ENCODE results near the gene LCE1B. TPM values are rescaled to one million over a fixed set of nuclear protein-coding genes. Genes with fewer than 3 reads are reported as not detected.

Gene LCE1B
- total RNA-seq, 2 donors from 2014 or later = not detected

DNA sequence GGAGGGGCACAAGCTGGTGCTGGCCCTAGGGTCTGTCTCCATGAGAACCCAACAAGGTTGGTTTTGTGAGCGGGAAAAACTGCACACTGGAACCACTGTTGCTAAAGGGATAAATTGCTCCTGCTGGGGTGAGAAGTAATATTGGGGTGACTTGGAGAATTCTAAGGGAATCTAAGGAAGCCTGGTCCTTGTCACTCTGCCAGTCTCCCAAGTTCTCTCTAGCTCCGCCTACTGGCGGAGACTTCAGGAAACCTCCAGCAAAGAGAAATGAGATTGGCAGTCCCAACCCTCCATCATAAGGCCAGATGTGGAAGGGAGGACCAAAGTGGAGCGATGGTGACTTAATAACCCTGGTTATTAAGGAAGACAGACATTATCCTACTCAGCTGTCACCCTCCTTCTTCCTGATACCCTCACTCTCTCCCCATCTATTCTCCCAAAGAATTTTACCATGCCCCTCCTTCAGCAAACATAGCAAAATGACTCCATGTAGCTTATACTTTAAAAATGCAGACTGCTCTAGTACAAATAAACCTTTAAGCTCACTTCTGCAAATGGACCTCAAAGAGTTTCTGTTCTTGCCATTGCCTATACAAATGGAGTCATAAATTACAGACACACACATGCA, 34.1 kb upstream of the LCE1B start:
- H3K9me3 ChIP-seq = no peaks in the 10 kb centered on the region
- H3K4me1 ChIP-seq = no peaks in the 10 kb centered on the region
- H3K27me3 ChIP-seq = no peaks in the 10 kb centered on the region
- TF ChIP-seq, protein P1, sequence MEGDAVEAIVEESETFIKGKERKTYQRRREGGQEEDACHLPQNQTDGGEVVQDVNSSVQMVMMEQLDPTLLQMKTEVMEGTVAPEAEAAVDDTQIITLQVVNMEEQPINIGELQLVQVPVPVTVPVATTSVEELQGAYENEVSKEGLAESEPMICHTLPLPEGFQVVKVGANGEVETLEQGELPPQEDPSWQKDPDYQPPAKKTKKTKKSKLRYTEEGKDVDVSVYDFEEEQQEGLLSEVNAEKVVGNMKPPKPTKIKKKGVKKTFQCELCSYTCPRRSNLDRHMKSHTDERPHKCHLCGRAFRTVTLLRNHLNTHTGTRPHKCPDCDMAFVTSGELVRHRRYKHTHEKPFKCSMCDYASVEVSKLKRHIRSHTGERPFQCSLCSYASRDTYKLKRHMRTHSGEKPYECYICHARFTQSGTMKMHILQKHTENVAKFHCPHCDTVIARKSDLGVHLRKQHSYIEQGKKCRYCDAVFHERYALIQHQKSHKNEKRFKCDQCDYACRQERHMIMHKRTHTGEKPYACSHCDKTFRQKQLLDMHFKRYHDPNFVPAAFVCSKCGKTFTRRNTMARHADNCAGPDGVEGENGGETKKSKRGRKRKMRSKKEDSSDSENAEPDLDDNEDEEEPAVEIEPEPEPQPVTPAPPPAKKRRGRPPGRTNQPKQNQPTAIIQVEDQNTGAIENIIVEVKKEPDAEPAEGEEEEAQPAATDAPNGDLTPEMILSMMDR (IDR thresholded peaks at IDR 0.05) = no peak
- H3K27ac ChIP-seq = no peak overlapping the region
- no peak for DNase-seq (ENCODE audit: low spot score)
- H3K36me3 ChIP-seq = no peaks in the 10 kb centered on the region
- no peak overlapping the region for H3K4me3 ChIP-seq

DNA sequence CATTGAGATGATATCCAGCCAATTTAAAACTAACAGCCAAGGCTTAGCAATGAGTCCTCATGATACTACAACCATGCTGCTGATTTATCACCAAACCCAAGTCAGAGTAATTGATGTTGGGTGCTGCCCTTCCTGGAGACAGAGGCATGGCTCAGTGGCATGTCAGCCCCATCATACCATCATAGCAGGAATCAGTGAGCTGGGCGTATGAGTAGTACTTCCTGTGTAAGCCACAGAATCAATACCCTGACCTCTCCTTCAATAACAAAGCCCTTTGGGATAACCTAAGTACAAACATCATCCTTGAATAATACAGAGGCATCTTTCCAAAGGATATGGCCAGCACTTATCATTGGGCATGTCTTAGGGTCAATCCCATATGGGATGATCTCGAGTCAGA, 28.7 kb upstream of the LCE1B start:
- H3K27me3 ChIP-seq = no peaks in the 10 kb centered on the region
- DNase-seq (ENCODE audit: low spot score) = no peak
- no peak overlapping the region for H3K27ac ChIP-seq
- TF ChIP-seq, protein P1 (IDR thresholded peaks at IDR 0.05) = no peak
- no peaks in the 10 kb centered on the region for H3K4me1 ChIP-seq
- H3K4me3 ChIP-seq = no peak overlapping the region
- H3K9me3 ChIP-seq = no peaks in the 10 kb centered on the region
- H3K36me3 ChIP-seq = no peaks in the 10 kb centered on the region

DNA sequence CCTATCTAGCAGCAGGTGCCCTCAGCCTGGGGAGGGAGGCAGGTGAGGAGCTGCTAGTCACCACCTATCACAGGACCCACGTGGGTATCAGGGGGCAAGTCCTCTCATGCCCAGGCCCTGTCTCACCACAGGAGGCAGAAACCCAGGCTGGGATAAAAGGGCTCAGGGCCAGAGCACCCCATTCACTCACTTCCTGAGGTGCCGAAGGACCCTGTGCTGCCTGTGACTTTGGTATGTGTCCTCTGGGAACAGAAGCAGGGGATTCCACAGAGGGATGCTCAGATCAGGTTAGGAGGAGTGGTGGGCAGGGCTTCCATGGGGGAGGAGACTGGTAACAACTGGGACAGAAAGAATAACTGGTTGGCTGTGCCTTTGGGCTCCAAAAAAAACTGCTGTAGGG, 25.7 kb upstream of the LCE1B start, which contains the start of gene LCE1E:
TSS of gene LCE1E (plus strand) at position 181 of the 400 bp plus-strand sequence. CDS start 1,043 bp downstream, outside the sequence.
- Histone ChIP-seq H3K4me3 (no peak within 1 kb of the TSS), H3K36me3 (no peaks in the 10 kb centered on the region), H3K9me3 (no peaks in the 10 kb centered on the region), H3K27ac (no peak within 1 kb of the TSS), H3K27me3 (no peaks in the 10 kb centered on the region), H3K4me1 (no peaks in the 10 kb centered on the region)
- TF ChIP-seq, protein P1 (IDR thresholded peaks at IDR 0.05) = no peak
- DNase-seq (ENCODE audit: low spot score) = no peak

DNA sequence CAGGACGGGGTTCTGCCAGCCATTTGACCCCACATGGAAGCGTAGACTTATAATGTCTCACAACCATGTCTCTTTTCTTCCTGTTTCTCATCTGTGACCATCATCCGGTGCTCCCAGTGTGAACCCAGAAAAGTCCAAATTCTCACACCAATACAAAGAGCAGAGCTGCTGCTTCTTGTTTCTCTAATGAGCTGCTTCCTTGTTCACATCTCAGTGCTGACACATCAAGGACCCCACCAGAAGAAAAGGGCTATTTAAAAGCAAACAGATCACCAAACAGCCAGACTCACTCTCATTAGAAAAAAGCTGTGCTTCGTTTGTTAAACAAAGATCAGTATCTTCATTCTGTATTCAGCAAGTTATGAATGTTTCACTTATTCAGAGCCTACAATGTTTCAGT, 16.1 kb upstream of the LCE1B start:
- no peak overlapping the region for H3K4me3 ChIP-seq
- TF ChIP-seq, protein P1 (IDR thresholded peaks at IDR 0.05) = no peak
- no peaks in the 10 kb centered on the region for H3K9me3 ChIP-seq
- DNase-seq (ENCODE audit: low spot score) = no peak
- no peaks in the 10 kb centered on the region for H3K27me3 ChIP-seq
- no peaks in the 10 kb centered on the region for H3K36me3 ChIP-seq
- H3K4me1 ChIP-seq = no peaks in the 10 kb centered on the region
- H3K27ac ChIP-seq = no peak overlapping the region

DNA sequence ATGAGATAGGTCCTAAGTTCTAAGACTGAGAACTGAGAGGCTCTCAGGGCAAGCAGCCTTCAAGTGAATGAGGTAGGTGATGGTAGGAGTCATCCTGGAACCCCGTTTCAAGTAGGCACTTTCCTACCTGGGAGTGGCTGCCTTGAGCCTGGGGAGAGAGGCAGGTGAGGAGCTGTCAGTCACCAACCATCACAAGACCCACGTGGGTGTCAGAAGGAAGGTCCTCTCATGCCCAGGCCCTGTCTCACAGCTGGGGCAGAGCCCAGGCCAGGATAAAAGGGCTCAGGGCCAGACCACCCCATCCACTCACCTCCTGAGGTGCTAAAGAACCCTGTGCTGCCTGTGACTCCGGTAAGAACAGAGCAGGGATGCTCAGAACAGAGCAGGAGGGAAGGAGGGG, 15.3 kb upstream of the LCE1B start, which contains the start of gene LCE1D:
TSS of gene LCE1D (plus strand) at position 301 of the 400 bp plus-strand sequence. CDS start 1,074 bp downstream, outside the sequence.
- no peak within 1 kb of the TSS for H3K4me3 ChIP-seq
- TF ChIP-seq, protein P1 (IDR thresholded peaks at IDR 0.05) = no peak
- no peak for DNase-seq (ENCODE audit: low spot score)
- H3K36me3 ChIP-seq = no peaks in the 10 kb centered on the region
- no peak within 1 kb of the TSS for H3K27ac ChIP-seq
- no peaks in the 10 kb centered on the region for H3K4me1 ChIP-seq
- no peaks in the 10 kb centered on the region for H3K27me3 ChIP-seq
- H3K9me3 ChIP-seq = no peaks in the 10 kb centered on the region

DNA sequence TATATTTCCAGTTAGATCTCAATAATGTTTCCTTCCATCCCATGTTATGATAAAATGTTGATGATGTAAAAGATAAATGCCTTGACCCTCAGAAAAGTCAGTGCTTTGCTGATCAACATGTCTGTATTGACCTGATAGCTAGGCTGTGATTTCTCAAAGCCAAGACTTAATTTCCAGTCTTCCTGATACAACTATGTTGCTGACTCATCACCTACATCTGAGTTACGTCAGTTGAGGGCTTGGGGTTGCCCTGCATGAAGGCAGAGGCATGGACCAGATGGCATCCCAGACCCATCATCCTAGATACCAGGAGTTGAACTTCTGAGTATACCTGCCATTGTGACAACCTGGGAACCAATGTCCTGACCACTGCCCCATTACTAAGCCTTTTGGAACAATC, 10.4 kb upstream of the LCE1B start:
- no peak overlapping the region for H3K27ac ChIP-seq
- H3K9me3 ChIP-seq = no peaks in the 10 kb centered on the region
- DNase-seq (ENCODE audit: low spot score) = no peak
- H3K36me3 ChIP-seq = no peaks in the 10 kb centered on the region
- H3K4me1 ChIP-seq = no peaks in the 10 kb centered on the region
- no peak overlapping the region for H3K4me3 ChIP-seq
- TF ChIP-seq, protein P1 (IDR thresholded peaks at IDR 0.05) = no peak
- H3K27me3 ChIP-seq = no peaks in the 10 kb centered on the region
